HepG2 (cell line): ENCODE data around the gene AMPD2. TPM values are rescaled to one million over a fixed set of nuclear protein-coding genes. Genes with fewer than 3 reads are reported as not detected.

ENCODE experiments used
- ATAC-seq: fragments of 200-7000 bp; cut with Tn5 transposase; 3 replicates; pipeline ENCODE4 v1.9.1; 2020; ENCODE audit warnings: mild to moderate bottlenecking, moderate library complexity
- BruUV-seq: library from RNA; stranded (reverse); fragments of 400-500 nt; replicated peaks from 2 replicates; lab custom pipeline; 2021; lab: Mats Ljungman, UMichigan
- CTCF ChIA-PET: fragments of 300-600 bp; formaldehyde crosslinking; extraction: SDS; loops from one replicate; lab custom pipeline; 2021; ENCODE audit warnings: low total read pairs, inconsistent platforms, low intra/inter-chr PET ratio; lab: Yijun Ruan, JAX
- POLR2A ChIA-PET: fragments of 350-600 bp; sonication (Branson Sonifier 250); formaldehyde crosslinking; loops from one replicate; lab custom pipeline; 2020; ENCODE audit warnings: antibody characterized with exemption, inconsistent platforms; lab: Yijun Ruan, JAX
- DNase-seq: peaks from one replicate; pipeline ENCODE4 v3.0.0-alpha.2; 2015; ENCODE audit warnings: low spot score
- FAIRE-seq: peaks from 3 replicates; lab custom pipeline; 2011; peaks lifted over from hg19 to GRCh38; lab: Jason Lieb, UNC
- H2AFZ ChIP-seq: one replicate; pipeline ENCODE4 v1.6.1; 2011; ENCODE audit warnings: low read length, inconsistent platforms
- H3K27ac ChIP-seq: fragments of 300-600 bp; 3 replicates; pipeline ENCODE4 v1.8.0; 2011; ENCODE audit warnings: mixed run types, mild to moderate bottlenecking, mixed read lengths, low read length, inconsistent platforms; ENCODE audit not compliant: insufficient read depth; ENCODE audit errors: extremely low read length
- H3K27me3 ChIP-seq, 2 experiments: fragments of 200-600 bp in 1 of 2; 2 replicates in 1 of 2; 3 replicates in 1 of 2; pipeline versions ENCODE4 v1.6.0 to v1.8.0; 2011; ENCODE audit warnings: low read length in 2 of 2, mild to moderate bottlenecking in 2 of 2, moderate library complexity in 2 of 2, inconsistent platforms in 1 of 2; ENCODE audit not compliant: insufficient read depth in 2 of 2, control insufficient read depth in 1 of 2
- H3K36me3 ChIP-seq, 2 experiments: fragments of 200-600 bp in 1 of 2; replicated peaks in 1 of 2; 2 replicates in 1 of 2; 3 replicates in 1 of 2; pipeline versions ENCODE4 v1.5.1 to v1.8.0; 2011; ENCODE audit warnings: low read length in 2 of 2, inconsistent platforms in 1 of 2; ENCODE audit not compliant: insufficient read depth in 2 of 2, control insufficient read depth in 1 of 2
- H3K4me1 ChIP-seq: 2 replicates; pipeline ENCODE4 v1.5.1; 2012; ENCODE audit warnings: low read length, inconsistent platforms; ENCODE audit not compliant: insufficient read depth
- H3K4me2 ChIP-seq: 2 replicates; pipeline ENCODE4 v1.6.0; 2011; ENCODE audit warnings: low read depth, low read length, inconsistent platforms
- H3K4me3 ChIP-seq, 3 experiments: fragments of 200-600 bp in 1 of 3; sonication (generic), shearing (Covaris generic) in 1 of 3; replicated peaks in 1 of 3; 2 replicates each; pipeline ENCODE4 v1.5.1; 2011 to 2016; ENCODE audit warnings: low read length in 3 of 3, inconsistent platforms in 2 of 3, low read depth in 2 of 3, mild to moderate bottlenecking in 2 of 3, control low read depth in 1 of 3, mixed read lengths in 1 of 3; ENCODE audit not compliant: insufficient read depth in 1 of 3
- H3K79me2 ChIP-seq: one replicate; pipeline ENCODE4 v1.6.1; 2011; ENCODE audit warnings: low read length, inconsistent platforms; ENCODE audit not compliant: insufficient read depth
- H3K9ac ChIP-seq: 2 replicates; pipeline ENCODE4 v1.6.0; 2011; ENCODE audit warnings: mild to moderate bottlenecking, low read depth, low read length, inconsistent platforms; ENCODE audit not compliant: insufficient read depth
- H3K9me3 ChIP-seq: 2 replicates; pipeline ENCODE4 v1.5.1; 2012; ENCODE audit warnings: mild to moderate bottlenecking, low read length
- H4K20me1 ChIP-seq: 2 replicates; pipeline ENCODE4 v1.6.0; 2011; ENCODE audit warnings: inconsistent platforms, mild to moderate bottlenecking, low read length, moderate library complexity; ENCODE audit not compliant: insufficient read depth
- HDAC1 ChIP-seq: sonication (generic); formaldehyde crosslinking; IDR thresholded peaks from 2 replicates; pipeline ENCODE4 v1.5.1; 2020; ENCODE audit warnings: mild to moderate bottlenecking, missing genetic modification reagents
- KLF11 ChIP-seq: IDR thresholded peaks from 2 replicates; pipeline ENCODE4 v1.6.1; 2016; ENCODE audit warnings: missing compliant biosample characterization
- MAFG ChIP-seq: sonication (generic); formaldehyde crosslinking; IDR thresholded peaks from 2 replicates; pipeline ENCODE4 v1.5.1; 2020; ENCODE audit warnings: mild to moderate bottlenecking, missing genetic modification reagents
- NR2F1 ChIP-seq, 2 experiments: fragments of 450-650 bp in 1 of 2; formaldehyde crosslinking in 1 of 2; IDR thresholded peaks; 2 replicates each; pipeline versions ENCODE4 v1.5.0 to v1.6.1; 2016 to 2020; ENCODE audit warnings: mild to moderate bottlenecking in 1 of 2, missing compliant biosample characterization in 1 of 2, missing genetic modification reagents in 1 of 2, moderate library complexity in 1 of 2
- SNAI1 ChIP-seq: sonication (generic); formaldehyde crosslinking; IDR thresholded peaks from 2 replicates; pipeline ENCODE4 v1.5.0; 2020; ENCODE audit warnings: mild to moderate bottlenecking, missing genetic modification reagents, borderline replicate concordance
- SPEN ChIP-seq: sonication (generic); formaldehyde crosslinking; IDR thresholded peaks from 2 replicates; pipeline ENCODE4 v1.5.1; 2020; ENCODE audit warnings: low read depth, mild to moderate bottlenecking, missing genetic modification reagents
- ZNF431 ChIP-seq: sonication (generic); formaldehyde crosslinking; IDR thresholded peaks from 2 replicates; pipeline ENCODE4 v1.9.0; 2022; ENCODE audit warnings: missing genetic modification reagents, low read depth, mild to moderate bottlenecking, borderline replicate concordance
- ZNF589 ChIP-seq: sonication (generic); formaldehyde crosslinking; conservative IDR thresholded peaks from 2 replicates; pipeline ENCODE4 v1.8.0; 2022; ENCODE audit warnings: mild to moderate bottlenecking, moderate library complexity, missing genetic modification reagents
- ZNF878 ChIP-seq: sonication (generic); formaldehyde crosslinking; IDR thresholded peaks from 2 replicates; pipeline ENCODE4 v1.8.1; 2023; ENCODE audit warnings: mild to moderate bottlenecking, missing genetic modification reagents, moderate library complexity
- WGBS: methylation state at CpG from one replicate; pipeline ENCODE4 v1.1.6; 2017; ENCODE audit warnings: low lambda C conversion rate; 5-methylcytosine and 5-hydroxymethylcytosine counted together
- in situ Hi-C: cut with HindIII; loops from 2 replicates; pipeline ENCODE4 v1.10.0; 2017; ENCODE audit warnings: low pct_unique_long_range_greater_than_20kb; ENCODE audit not compliant: extremely low pct_ligation_motif_present
- intact Hi-C: fragments of 100-400 bp; cut with micrococcal nuclease; formaldehyde crosslinking; loops from one replicate; pipeline ENCODE4 v1.10.0; 2022; ENCODE audit not compliant: unreplicated experiment
- polyA plus RNA-seq, 8 experiments: library from polyadenylated mRNA; depleted of rRNA in 3 of 8; stranded (reverse) in 7 of 8; unstranded in 1 of 8; fragments of >200 nt; fragmentation: Illumina TruSeq in 4 of 8; extraction: Trizol in 4 of 8; gene quantifications; 2 replicates each; pipeline versions ENCODE4 v1.2.1 to v1.2.3, GENCODE V29; 2011 to 2016; ENCODE audit warnings: low read depth in 4 of 8, missing spikeins in 1 of 8, mixed read lengths in 1 of 8; ENCODE audit not compliant: insufficient read depth in 1 of 8
- total RNA-seq, 5 experiments: library from RNA; depleted of rRNA; stranded (reverse); fragments of >200 nt; fragmentation: Illumina TruSeq; extraction: Trizol; gene quantifications; 2 replicates each; pipeline ENCODE4 v1.2.3, GENCODE V29; 2016; ENCODE audit warnings: low read depth in 1 of 5
- TF ChIP-seq, protein P1 (sequence below): sonication (generic); formaldehyde crosslinking; IDR thresholded peaks from 2 replicates; pipeline ENCODE4 v1.5.1; 2020; ENCODE audit warnings: mild to moderate bottlenecking, missing genetic modification reagents, borderline replicate concordance
- TF ChIP-seq, protein P2 (sequence below): sonication (generic); formaldehyde crosslinking; IDR thresholded peaks from 2 replicates; pipeline ENCODE4 v1.5.0; 2020; ENCODE audit warnings: mild to moderate bottlenecking, missing genetic modification reagents
- TF ChIP-seq, protein P3 (sequence below): sonication (generic); formaldehyde crosslinking; IDR thresholded peaks from 2 replicates; pipeline ENCODE4 v1.4.0; 2020; ENCODE audit warnings: low read depth, mild to moderate bottlenecking, missing genetic modification reagents
- TF ChIP-seq, protein P4 (sequence below): sonication (generic); formaldehyde crosslinking; IDR thresholded peaks from 2 replicates; pipeline ENCODE4 v1.8.0; 2023; ENCODE audit warnings: mild to moderate bottlenecking, missing genetic modification reagents
- TF ChIP-seq, protein P5 (sequence below): sonication (generic); formaldehyde crosslinking; IDR thresholded peaks from 2 replicates; pipeline ENCODE4 v1.5.1; 2020; ENCODE audit warnings: mild to moderate bottlenecking, missing genetic modification reagents
- TF ChIP-seq, protein P6 (sequence below): IDR thresholded peaks from 2 replicates; pipeline ENCODE4 v1.6.1; 2016; ENCODE audit warnings: mild to moderate bottlenecking, missing biosample characterization, missing genetic modification reagents

The AMPD2 gene
- total and polyA plus RNA-seq, 2 of the 13 experiments (the other 11 are each of a cell fraction or from before 2014, with no cell fraction given): 62.3 to 82.0 TPM

DNA sequence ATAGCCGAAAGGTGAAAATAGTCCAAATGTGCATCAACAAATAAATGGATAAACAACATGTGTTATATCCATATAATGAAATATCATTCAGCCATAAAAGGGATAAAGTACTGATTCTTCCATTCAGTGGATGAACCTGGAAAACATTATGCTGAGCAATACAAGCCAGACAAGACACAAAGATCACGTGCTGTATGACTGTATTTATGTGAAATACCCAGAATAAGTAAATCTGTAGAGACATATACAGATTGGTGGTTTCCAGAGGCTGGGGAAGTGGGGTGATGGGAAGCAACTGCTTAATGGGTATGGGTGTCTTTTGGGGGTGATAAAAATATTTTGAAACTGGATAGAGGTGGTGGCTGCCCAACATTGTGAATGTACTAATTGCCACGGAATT lies 23.0 kb downstream of the AMPD2 start:
- ATAC-seq: no peak
- no TSS peak for BruUV-seq
- no peaks in the 10 kb centered on the region for H3K79me2 ChIP-seq
- no peaks in the 10 kb centered on the region for H3K36me3 ChIP-seq
- CTCF ChIA-PET: interaction anchor here (1.2 to 2.6 kb wide), 5 partner anchors 61 to 133 kb away, joined by 3 to 26 read pairs (median 11); partner anchors contain the start of gene GNAI3
- H3K27ac ChIP-seq: no peak overlapping the region
- no peaks in the 10 kb centered on the region for H4K20me1 ChIP-seq
- POLR2A ChIA-PET: no interaction called here
- no peak overlapping the region for H2AFZ ChIP-seq
- no peak overlapping the region for H3K4me2 ChIP-seq
- FAIRE-seq: no peak
- H3K9ac ChIP-seq: no peak overlapping the region
- in situ Hi-C loops (loop anchor here (5.0 to 10.0 kb wide), 3 partner anchors 65 to 342 kb away; partner anchors contain the start of gene AHCYL1), intact Hi-C loops (loop anchor here (1.0 to 5.0 kb wide), 3 partner anchors 62 to 350 kb away; no protein-coding TSS in a partner anchor)
- 12% methylated on average over 3 of the region's 3 CpGs for WGBS
- peaks cover 23% of the 10 kb centered on the region for H3K4me1 ChIP-seq
- 0 out of 5 replicates have a peak, but pooled peaks cover 0 to 3% of the 10 kb centered on the region in 2 experiments for H3K27me3 ChIP-seq
- no peaks in the 10 kb centered on the region for H3K9me3 ChIP-seq
- no peak overlapping the region for H3K4me3 ChIP-seq
- no peak for DNase-seq
- TF ChIP-seq, protein P1, sequence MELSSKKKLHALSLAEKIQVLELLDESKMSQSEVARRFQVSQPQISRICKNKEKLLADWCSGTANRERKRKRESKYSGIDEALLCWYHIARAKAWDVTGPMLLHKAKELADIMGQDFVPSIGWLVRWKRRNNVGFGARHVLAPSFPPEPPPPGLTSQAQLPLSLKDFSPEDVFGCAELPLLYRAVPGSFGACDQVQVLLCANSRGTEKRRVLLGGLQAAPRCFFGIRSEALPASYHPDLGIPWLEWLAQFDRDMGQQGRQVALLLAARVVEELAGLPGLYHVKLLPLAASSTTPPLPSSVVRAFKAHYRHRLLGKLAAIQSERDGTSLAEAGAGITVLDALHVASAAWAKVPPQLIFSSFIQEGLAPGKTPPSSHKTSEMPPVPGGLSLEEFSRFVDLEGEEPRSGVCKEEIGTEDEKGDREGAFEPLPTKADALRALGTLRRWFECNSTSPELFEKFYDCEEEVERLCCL (CRISPR knock-in tag): no peak
- TF ChIP-seq, protein P2, sequence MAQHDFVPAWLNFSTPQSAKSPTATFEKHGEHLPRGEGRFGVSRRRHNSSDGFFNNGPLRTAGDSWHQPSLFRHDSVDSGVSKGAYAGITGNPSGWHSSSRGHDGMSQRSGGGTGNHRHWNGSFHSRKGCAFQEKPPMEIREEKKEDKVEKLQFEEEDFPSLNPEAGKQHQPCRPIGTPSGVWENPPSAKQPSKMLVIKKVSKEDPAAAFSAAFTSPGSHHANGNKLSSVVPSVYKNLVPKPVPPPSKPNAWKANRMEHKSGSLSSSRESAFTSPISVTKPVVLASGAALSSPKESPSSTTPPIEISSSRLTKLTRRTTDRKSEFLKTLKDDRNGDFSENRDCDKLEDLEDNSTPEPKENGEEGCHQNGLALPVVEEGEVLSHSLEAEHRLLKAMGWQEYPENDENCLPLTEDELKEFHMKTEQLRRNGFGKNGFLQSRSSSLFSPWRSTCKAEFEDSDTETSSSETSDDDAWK (CRISPR knock-in tag): no peak
- TF ChIP-seq NR2F1 (CRISPR knock-in tag; IDR thresholded peaks at IDR 0.05) (no peak), ZNF431 (CRISPR knock-in tag) (no peak), HDAC1 (CRISPR knock-in tag) (no peak), SPEN (no peak), KLF11 (CRISPR knock-in tag) (no peak), ZNF589 (no peak), SNAI1 (CRISPR knock-in tag) (no peak), MAFG (no peak), ZNF878 (CRISPR knock-in tag) (no peak)
- TF ChIP-seq, protein P3, sequence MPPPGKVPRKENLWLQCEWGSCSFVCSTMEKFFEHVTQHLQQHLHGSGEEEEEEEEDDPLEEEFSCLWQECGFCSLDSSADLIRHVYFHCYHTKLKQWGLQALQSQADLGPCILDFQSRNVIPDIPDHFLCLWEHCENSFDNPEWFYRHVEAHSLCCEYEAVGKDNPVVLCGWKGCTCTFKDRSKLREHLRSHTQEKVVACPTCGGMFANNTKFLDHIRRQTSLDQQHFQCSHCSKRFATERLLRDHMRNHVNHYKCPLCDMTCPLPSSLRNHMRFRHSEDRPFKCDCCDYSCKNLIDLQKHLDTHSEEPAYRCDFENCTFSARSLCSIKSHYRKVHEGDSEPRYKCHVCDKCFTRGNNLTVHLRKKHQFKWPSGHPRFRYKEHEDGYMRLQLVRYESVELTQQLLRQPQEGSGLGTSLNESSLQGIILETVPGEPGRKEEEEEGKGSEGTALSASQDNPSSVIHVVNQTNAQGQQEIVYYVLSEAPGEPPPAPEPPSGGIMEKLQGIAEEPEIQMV (CRISPR knock-in tag): no peak
- TF ChIP-seq, protein P4, sequence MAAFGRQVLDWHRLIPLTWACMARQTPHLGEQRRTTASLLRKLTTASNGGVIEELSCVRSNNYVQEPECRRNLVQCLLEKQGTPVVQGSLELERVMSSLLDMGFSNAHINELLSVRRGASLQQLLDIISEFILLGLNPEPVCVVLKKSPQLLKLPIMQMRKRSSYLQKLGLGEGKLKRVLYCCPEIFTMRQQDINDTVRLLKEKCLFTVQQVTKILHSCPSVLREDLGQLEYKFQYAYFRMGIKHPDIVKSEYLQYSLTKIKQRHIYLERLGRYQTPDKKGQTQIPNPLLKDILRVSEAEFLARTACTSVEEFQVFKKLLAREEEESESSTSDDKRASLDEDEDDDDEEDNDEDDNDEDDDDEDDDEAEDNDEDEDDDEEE (CRISPR knock-in tag): no peak
- TF ChIP-seq, protein P5, sequence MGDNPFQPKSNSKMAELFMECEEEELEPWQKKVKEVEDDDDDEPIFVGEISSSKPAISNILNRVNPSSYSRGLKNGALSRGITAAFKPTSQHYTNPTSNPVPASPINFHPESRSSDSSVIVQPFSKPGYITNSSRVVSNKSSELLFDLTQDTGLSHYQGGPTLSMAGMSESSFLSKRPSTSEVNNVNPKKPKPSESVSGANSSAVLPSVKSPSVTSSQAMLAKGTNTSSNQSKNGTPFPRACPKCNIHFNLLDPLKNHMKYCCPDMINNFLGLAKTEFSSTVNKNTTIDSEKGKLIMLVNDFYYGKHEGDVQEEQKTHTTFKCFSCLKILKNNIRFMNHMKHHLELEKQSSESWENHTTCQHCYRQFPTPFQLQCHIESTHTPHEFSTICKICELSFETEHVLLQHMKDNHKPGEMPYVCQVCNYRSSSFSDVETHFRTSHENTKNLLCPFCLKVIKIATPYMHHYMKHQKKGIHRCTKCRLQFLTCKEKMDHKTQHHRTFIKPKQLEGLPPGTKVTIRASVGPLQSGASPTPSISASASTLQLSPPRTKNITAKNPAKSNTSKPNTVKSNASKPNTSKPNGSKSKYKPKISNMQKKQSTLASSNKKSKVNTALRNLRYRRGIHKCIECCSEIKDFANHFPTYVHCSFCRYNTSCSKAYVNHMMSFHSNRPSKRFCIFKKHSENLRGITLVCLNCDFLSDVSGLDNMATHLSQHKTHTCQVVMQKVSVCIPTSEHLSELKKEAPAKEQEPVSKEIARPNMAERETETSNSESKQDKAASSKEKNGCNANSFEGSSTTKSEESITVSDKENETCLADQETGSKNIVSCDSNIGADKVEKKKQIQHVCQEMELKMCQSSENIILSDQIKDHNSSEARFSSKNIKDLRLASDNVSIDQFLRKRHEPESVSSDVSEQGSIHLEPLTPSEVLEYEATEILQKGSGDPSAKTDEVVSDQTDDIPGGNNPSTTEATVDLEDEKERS (CRISPR knock-in tag): no peak
- TF ChIP-seq, protein P6, sequence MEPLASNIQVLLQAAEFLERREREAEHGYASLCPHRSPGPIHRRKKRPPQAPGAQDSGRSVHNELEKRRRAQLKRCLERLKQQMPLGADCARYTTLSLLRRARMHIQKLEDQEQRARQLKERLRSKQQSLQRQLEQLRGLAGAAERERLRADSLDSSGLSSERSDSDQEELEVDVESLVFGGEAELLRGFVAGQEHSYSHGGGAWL (CRISPR knock-in tag): no peak
